CD4-positive, alpha-beta memory T cell (primary cell): ENCODE data around the gene PARP6. TPM values are rescaled to one million over a fixed set of nuclear protein-coding genes. Genes with fewer than 3 reads are reported as not detected.

ENCODE experiments used
- CTCF ChIA-PET: fragments of 350-600 bp; sonication (Branson Sonifier 250); formaldehyde crosslinking; loops from one replicate; lab custom pipeline; 2021; ENCODE audit warnings: inconsistent platforms; ENCODE audit not compliant: partially characterized antibody; lab: Charles Lee
- POLR2A ChIA-PET: fragments of 350-600 bp; sonication (Branson Sonifier 250); formaldehyde crosslinking; loops from one replicate; lab custom pipeline; 2021; ENCODE audit not compliant: partially characterized antibody; lab: Charles Lee
- DNase-seq, 5 donors: peaks; one replicate each; pipeline versions ENCODE4 v3.0.0 to v3.0.0-alpha.2; 2020 to 2022; ENCODE audit warnings: mixed read lengths in 1 of 5
- H3K27ac ChIP-seq: one replicate; pipeline ENCODE4 v1.7.0; 2013; ENCODE audit warnings: low read depth, low read length
- H3K27me3 ChIP-seq: 2 replicates; pipeline ENCODE4 v1.7.0; 2013; ENCODE audit warnings: mild to moderate bottlenecking, low read length, moderate library complexity; ENCODE audit not compliant: insufficient read depth
- H3K36me3 ChIP-seq: 2 replicates; pipeline ENCODE4 v1.7.0; 2013; ENCODE audit warnings: mild to moderate bottlenecking, low read length, moderate library complexity; ENCODE audit not compliant: insufficient read depth
- H3K4me1 ChIP-seq: 2 replicates; pipeline ENCODE4 v1.7.0; 2013; ENCODE audit warnings: mild to moderate bottlenecking, low read length, moderate library complexity; ENCODE audit not compliant: insufficient read depth
- H3K4me3 ChIP-seq, 2 donors: one replicate each; pipeline ENCODE4 v1.7.0; 2013; ENCODE audit warnings: low read length in 2 of 2, mild to moderate bottlenecking in 1 of 2
- H3K9me3 ChIP-seq, 2 donors: one replicate each; pipeline ENCODE4 v1.7.0; 2013; ENCODE audit warnings: low read length in 2 of 2, control low read depth in 1 of 2; ENCODE audit not compliant: control insufficient read depth in 1 of 2
- H3K27ac Mint-ChIP-seq, 7 donors: one replicate each; pipeline ENCODE4 v1.8.0; 2020 to 2021; ENCODE audit warnings: mixed read lengths in 7 of 7, mild to moderate bottlenecking in 6 of 7, inconsistent platforms in 3 of 7, moderate library complexity in 3 of 7
- H3K27me3 Mint-ChIP-seq, 2 donors: one replicate each; pipeline ENCODE4 v1.8.0; 2020 to 2021; ENCODE audit warnings: mixed read lengths in 2 of 2
- H3K36me3 Mint-ChIP-seq, 2 donors: one replicate each; pipeline ENCODE4 v1.8.0; 2020 to 2021; ENCODE audit warnings: mixed read lengths in 2 of 2, inconsistent platforms in 1 of 2, mild to moderate bottlenecking in 1 of 2
- H3K4me1 Mint-ChIP-seq, 4 donors: one replicate each; pipeline ENCODE4 v1.8.0; 2020 to 2021; ENCODE audit warnings: mixed read lengths in 4 of 4, mild to moderate bottlenecking in 1 of 4
- H3K4me3 Mint-ChIP-seq, 8 donors: one replicate each; pipeline ENCODE4 v1.8.0; 2020 to 2021; ENCODE audit warnings: mixed read lengths in 8 of 8, mild to moderate bottlenecking in 7 of 8, moderate library complexity in 6 of 8, inconsistent platforms in 3 of 8
- H3K9me3 Mint-ChIP-seq, 8 donors: one replicate each; pipeline ENCODE4 v1.8.0; 2020 to 2021; ENCODE audit warnings: mixed read lengths in 8 of 8, mild to moderate bottlenecking in 5 of 8, inconsistent platforms in 3 of 8, moderate library complexity in 1 of 8
- intact Hi-C: fragments of 100-400 bp; cut with micrococcal nuclease; formaldehyde crosslinking; loops from one replicate; pipeline ENCODE4 v1.15.1; 2023
- polyA plus RNA-seq, 2 donors: library from polyadenylated mRNA; unstranded; fragments of 300-500 nt; fragmentation: Illumina TruSeq; gene quantifications; one replicate each; pipeline ENCODE4 v1.2.3, GENCODE V29; 2021
- total RNA-seq, 2 experiments: library from RNA; stranded (reverse); gene quantifications; one replicate each; pipeline ENCODE4 v1.2.3, GENCODE V29; 2021

The PARP6 gene
- total and polyA plus RNA-seq, 4 experiments from 2014 or later, result 7.5 to 111 (median 72.5) TPM

- no peak for DNase-seq
- H3K4me1 ChIP-seq, result peaks cover 29% of the 10 kb centered on the region
- H3K36me3 ChIP-seq, result no peaks in the 10 kb centered on the region
- ChIA-PET CTCF (interaction anchor here (3.0 kb wide), 1 partner anchor 8 kb away, joined by 22 read pairs; no protein-coding TSS in a partner anchor), POLR2A (no interaction called here)
- intact Hi-C loops, result no loop called here
- peaks cover 0 to 2% of the 10 kb centered on the region in 2 donors for H3K27me3 Mint-ChIP-seq
- H3K9me3 Mint-ChIP-seq, result no peaks in the 10 kb centered on the region
- H3K36me3 Mint-ChIP-seq, result peaks cover 0 to 16% of the 10 kb centered on the region in 2 donors
- H3K4me3 Mint-ChIP-seq, result no peak overlapping the region
- H3K9me3 ChIP-seq, result no peaks in the 10 kb centered on the region
- no peak overlapping the region for H3K27ac Mint-ChIP-seq
- H3K27ac ChIP-seq, result no peak overlapping the region
- peaks cover 27 to 52% (median 33%) of the 10 kb centered on the region in 4 donors for H3K4me1 Mint-ChIP-seq
- H3K4me3 ChIP-seq, result no peak overlapping the region
- no peaks in the 10 kb centered on the region for H3K27me3 ChIP-seq
Observed at GRCh38 chr15:72235298-72235697, 37.1 kb downstream of the PARP6 start.

DNA sequence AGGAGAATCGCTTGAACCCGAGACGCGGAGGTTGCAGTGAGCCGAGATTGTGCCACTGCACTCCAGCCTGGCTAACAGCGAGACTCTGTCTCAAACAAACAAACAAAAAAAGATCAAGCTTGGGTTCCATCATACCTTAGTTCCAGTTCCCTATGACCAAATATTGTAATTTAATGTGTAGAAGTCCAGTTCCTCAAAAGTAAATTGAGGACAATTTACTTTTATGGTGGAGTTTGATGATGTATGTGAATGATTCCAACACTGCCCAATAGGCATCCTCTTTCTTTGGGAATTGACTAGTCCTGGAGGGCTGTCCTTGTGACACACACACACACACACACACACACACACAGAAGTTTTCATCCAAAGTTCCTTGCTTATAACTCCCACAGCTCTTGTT, 38.6 kb downstream of the PARP6 start:
- Mint-ChIP-seq H3K4me1 (peaks cover 32 to 63% (median 41%) of the 10 kb centered on the region in 4 donors), H3K36me3 (peaks cover 0 to 18% of the 10 kb centered on the region in 2 donors), H3K27me3 (peaks cover 0 to 4% of the 10 kb centered on the region in 2 donors), H3K4me3 (no peak overlapping the region), H3K27ac (peak overlapping the region in 1 of 7 donors; percentile 60), H3K9me3 (no peaks in the 10 kb centered on the region)
- intact Hi-C loops, result no loop called here
- ChIA-PET CTCF (interaction anchor here (0.9 kb wide), 1 partner anchor 34 kb away, joined by 3 read pairs; no protein-coding TSS in a partner anchor), POLR2A (interaction anchor here (0.7 kb wide), 1 partner anchor 37 kb away, joined by 3 read pairs; no protein-coding TSS in a partner anchor)
- no peak for DNase-seq
- Histone ChIP-seq H3K4me3 (no peak overlapping the region), H3K9me3 (no peaks in the 10 kb centered on the region), H3K36me3 (no peaks in the 10 kb centered on the region), H3K27ac (no peak overlapping the region), H3K27me3 (no peaks in the 10 kb centered on the region), H3K4me1 (peaks cover 36% of the 10 kb centered on the region)

DNA sequence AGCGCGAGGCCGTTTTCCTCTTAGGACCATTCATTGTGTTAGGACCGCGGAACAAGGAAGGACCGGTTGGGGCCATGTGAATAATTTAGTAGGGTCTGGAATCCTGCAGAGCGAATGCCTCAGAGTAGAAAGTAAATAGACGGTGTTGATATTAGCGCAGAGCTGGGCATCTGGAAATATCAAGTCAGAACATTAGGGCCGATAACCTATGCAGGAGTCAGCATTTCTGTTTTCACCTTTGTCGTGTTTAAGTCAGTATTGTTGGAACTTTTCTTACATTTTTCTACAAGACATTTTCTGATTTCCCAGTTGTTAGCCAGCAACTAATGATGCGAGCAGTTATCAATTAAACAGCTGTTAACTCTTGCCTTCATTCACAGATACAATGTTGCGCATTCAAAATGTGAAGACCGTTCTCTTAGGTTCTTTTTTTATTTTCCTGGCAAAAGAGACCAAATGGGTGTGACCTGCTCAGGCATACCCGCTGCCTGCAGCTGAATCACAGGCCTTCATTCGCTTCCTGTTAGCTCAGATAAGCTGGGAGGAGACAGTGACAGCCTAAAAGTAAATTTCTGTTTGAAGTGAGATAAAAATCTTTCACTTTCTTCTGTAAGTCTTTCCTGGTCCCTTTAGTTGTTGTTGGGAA, 40.4 kb downstream of the PARP6 start:
- H3K36me3 Mint-ChIP-seq, result peaks cover 0 to 21% of the 10 kb centered on the region in 2 donors
- peak overlapping the region; percentile 68 to 92 for H3K4me3 ChIP-seq
- peaks cover 35 to 71% (median 48%) of the 10 kb centered on the region in 4 donors for H3K4me1 Mint-ChIP-seq
- ChIA-PET POLR2A (interaction anchor here (1.1 to 5.0 kb wide), 10 partner anchors 8 to 242 kb away, joined by 3 to 39 read pairs (median 18); partner anchors contain the start of genes ARIH1, GRAMD2A and HEXA), CTCF (interaction anchor here (0.7 to 2.4 kb wide), 7 partner anchors 9 to 42 kb away, joined by 3 to 15 read pairs (median 3); no protein-coding TSS in a partner anchor)
- H3K4me1 ChIP-seq, result peaks cover 42% of the 10 kb centered on the region
- H3K4me3 Mint-ChIP-seq, result peak overlapping the region; percentile 92 to 99 (median 97)
- peak; percentile 68 to 88 (median 78) for DNase-seq
- H3K27me3 ChIP-seq, result no peaks in the 10 kb centered on the region
- peak overlapping the region; percentile 92 to 98 (median 96) for H3K27ac Mint-ChIP-seq
- peak overlapping the region; percentile 96 for H3K27ac ChIP-seq
- no peaks in the 10 kb centered on the region for H3K36me3 ChIP-seq
- intact Hi-C loops, result loop anchor here (1.0 kb wide), 3 partner anchors 40 to 242 kb away; partner anchors contain the start of genes ARIH1, MYO9A, PARP6 and SENP8
- no peaks in the 10 kb centered on the region for H3K9me3 ChIP-seq
- H3K9me3 Mint-ChIP-seq, result no peaks in the 10 kb centered on the region
- H3K27me3 Mint-ChIP-seq, result peaks cover 0 to 4% of the 10 kb centered on the region in 2 donors

GRCh38 chr15:72231066-72231832, 41.1 kb downstream of the PARP6 start, which contains the start of gene PKM:
Gene PKM, minus strand, starts transcription at chr15:72231190. Its CDS starts 12,093 bp downstream, at chr15:72219097.
- ChIA-PET CTCF (interaction anchor here (0.7 to 2.4 kb wide), 5 partner anchors 8 to 43 kb away, joined by 3 to 15 read pairs (median 4); no protein-coding TSS in a partner anchor), POLR2A (interaction anchor here (0.6 to 5.0 kb wide), 16 partner anchors 9 to 299 kb away, joined by 3 to 39 read pairs (median 6); partner anchors contain the start of genes ARIH1, GRAMD2A, HEXA and MYO9A)
- Mint-ChIP-seq H3K9me3 (no peaks in the 10 kb centered on the region), H3K27me3 (peaks cover 0 to 4% of the 10 kb centered on the region in 2 donors), H3K36me3 (peaks cover 0 to 24% of the 10 kb centered on the region in 2 donors), H3K4me3 (peak within 1 kb of the TSS; percentile 95 to 99 (median 98)), H3K27ac (peak within 1 kb of the TSS; percentile 94 to 100 (median 97)), H3K4me1 (peaks cover 35 to 70% (median 50%) of the 10 kb centered on the region in 4 donors)
- Histone ChIP-seq H3K27me3 (no peaks in the 10 kb centered on the region), H3K27ac (peak within 1 kb of the TSS; percentile 96), H3K36me3 (no peaks in the 10 kb centered on the region), H3K9me3 (no peaks in the 10 kb centered on the region), H3K4me3 (peak within 1 kb of the TSS; percentile 68 to 92), H3K4me1 (peaks cover 43% of the 10 kb centered on the region)
- DNase-seq, result peak; percentile 88 to 90 (median 89)
- intact Hi-C loops, result loop anchor here (1.0 kb wide), 3 partner anchors 41 to 243 kb away; partner anchors contain the start of genes ARIH1, MYO9A, PARP6 and SENP8

GRCh38 chr15:72230197-72231065, 41.9 kb downstream of the PARP6 start:
- peak overlapping the region; percentile 96 for H3K27ac ChIP-seq
- Mint-ChIP-seq H3K36me3 (peaks cover 0 to 26% of the 10 kb centered on the region in 2 donors), H3K4me3 (peak overlapping the region; percentile 95 to 99 (median 98)), H3K27me3 (peaks cover 0 to 4% of the 10 kb centered on the region in 2 donors), H3K27ac (peak overlapping the region; percentile 86 to 100 (median 96)), H3K4me1 (peaks cover 40 to 76% (median 57%) of the 10 kb centered on the region in 4 donors), H3K9me3 (no peaks in the 10 kb centered on the region)
- intact Hi-C loops, result loop anchor here (1.0 kb wide), 3 partner anchors 42 to 244 kb away; partner anchors contain the start of genes ARIH1, MYO9A, PARP6 and SENP8
- peaks cover 51% of the 10 kb centered on the region for H3K4me1 ChIP-seq
- ChIA-PET CTCF (interaction anchor here (1.6 to 2.4 kb wide), 3 partner anchors 9 to 43 kb away, joined by 4 to 15 read pairs (median 5); no protein-coding TSS in a partner anchor), POLR2A (interaction anchor here (0.6 to 5.0 kb wide), 15 partner anchors 8 to 300 kb away, joined by 3 to 39 read pairs (median 6); partner anchors contain the start of genes ARIH1, GRAMD2A, HEXA and MYO9A)
- DNase-seq, result peak; percentile 39 to 70 (median 45)
- H3K4me3 ChIP-seq, result peak overlapping the region; percentile 66 to 68
- no peaks in the 10 kb centered on the region for H3K9me3 ChIP-seq
- no peaks in the 10 kb centered on the region for H3K27me3 ChIP-seq
- peaks cover 2% of the 10 kb centered on the region for H3K36me3 ChIP-seq

- Mint-ChIP-seq H3K27me3 (peaks cover 0 to 4% of the 10 kb centered on the region in 2 donors), H3K4me1 (peaks cover 40 to 78% (median 60%) of the 10 kb centered on the region in 4 donors), H3K36me3 (peaks cover 0 to 28% of the 10 kb centered on the region in 2 donors), H3K27ac (peak overlapping the region; percentile 95 to 100 (median 98)), H3K4me3 (peak overlapping the region; percentile 94 to 99 (median 98)), H3K9me3 (no peaks in the 10 kb centered on the region)
- Histone ChIP-seq H3K27ac (peak overlapping the region; percentile 96), H3K36me3 (peaks cover 3% of the 10 kb centered on the region), H3K27me3 (no peaks in the 10 kb centered on the region), H3K9me3 (no peaks in the 10 kb centered on the region), H3K4me3 (peak overlapping the region; percentile 20 to 68), H3K4me1 (peaks cover 53% of the 10 kb centered on the region)
- DNase-seq, result peak in 1 of 5 donors; percentile 22
- intact Hi-C loops, result loop anchor here (5.0 kb wide), 1 partner anchor 552 kb away; the partner anchor contains the start of gene ADPGK
- ChIA-PET CTCF (interaction anchor here (1.6 to 2.0 kb wide), 2 partner anchors 9 to 32 kb away, joined by 4 to 5 read pairs; no protein-coding TSS in a partner anchor), POLR2A (interaction anchor here (1.0 to 5.0 kb wide), 14 partner anchors 8 to 301 kb away, joined by 3 to 39 read pairs (median 12); partner anchors contain the start of genes ARIH1, GRAMD2A, HEXA and MYO9A)
Observed at GRCh38 chr15:72229947-72230196, 42.5 kb downstream of the PARP6 start.
